Measurements from ENCODE around the gene BCL2L15.

The BCL2L15 gene

DNA sequence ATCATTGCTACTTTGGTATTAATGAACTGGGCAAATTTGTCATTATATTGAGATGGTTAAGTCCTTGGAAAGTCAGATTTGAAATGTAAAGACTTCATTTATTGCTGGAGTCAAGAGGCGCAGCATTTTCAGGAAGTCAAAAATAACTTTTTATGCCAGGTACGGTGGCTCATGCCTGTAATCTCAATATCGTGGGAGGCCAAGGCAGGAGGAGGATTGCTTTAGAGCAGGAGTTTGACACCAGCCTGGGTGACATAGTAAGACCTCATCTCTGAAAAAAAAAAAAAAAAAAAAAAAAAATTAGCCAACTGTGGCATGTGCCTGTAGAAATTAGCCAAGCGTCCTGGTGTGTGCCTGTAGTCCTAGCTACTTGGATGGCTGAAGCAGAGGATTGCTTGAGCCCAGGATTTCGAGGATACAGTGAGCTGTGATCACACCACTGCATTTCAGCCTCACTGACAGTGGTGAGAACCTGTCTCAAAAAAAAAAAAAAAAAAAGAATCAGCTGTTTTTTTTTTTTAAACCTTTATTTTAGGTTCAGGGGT is 47.2 kb upstream of the BCL2L15 start:
- Histone ChIP-seq H3K9ac (no peak overlapping the region), H3K4me3 (ENCODE audit: low read depth, low read length) (no peak overlapping the region), H3K9me3 (ENCODE audit: control insufficient read depth, low read length) (no peaks in the 10 kb centered on the region), H3K27me3 (ENCODE audit: control insufficient read depth, insufficient read depth, low read length) (no peaks in the 10 kb centered on the region), H3K4me2 (ENCODE audit: low read length) (no peak overlapping the region), H2AFZ (no peak overlapping the region), H3K79me2 (peaks cover 18% of the 10 kb centered on the region), H3K4me1 (peaks cover 2% of the 10 kb centered on the region), H3K36me3 (ENCODE audit: control insufficient read depth, insufficient read depth, low read length) (no peaks in the 10 kb centered on the region), H3K27ac (no peak overlapping the region)
- TF ChIP-seq, protein P1, sequence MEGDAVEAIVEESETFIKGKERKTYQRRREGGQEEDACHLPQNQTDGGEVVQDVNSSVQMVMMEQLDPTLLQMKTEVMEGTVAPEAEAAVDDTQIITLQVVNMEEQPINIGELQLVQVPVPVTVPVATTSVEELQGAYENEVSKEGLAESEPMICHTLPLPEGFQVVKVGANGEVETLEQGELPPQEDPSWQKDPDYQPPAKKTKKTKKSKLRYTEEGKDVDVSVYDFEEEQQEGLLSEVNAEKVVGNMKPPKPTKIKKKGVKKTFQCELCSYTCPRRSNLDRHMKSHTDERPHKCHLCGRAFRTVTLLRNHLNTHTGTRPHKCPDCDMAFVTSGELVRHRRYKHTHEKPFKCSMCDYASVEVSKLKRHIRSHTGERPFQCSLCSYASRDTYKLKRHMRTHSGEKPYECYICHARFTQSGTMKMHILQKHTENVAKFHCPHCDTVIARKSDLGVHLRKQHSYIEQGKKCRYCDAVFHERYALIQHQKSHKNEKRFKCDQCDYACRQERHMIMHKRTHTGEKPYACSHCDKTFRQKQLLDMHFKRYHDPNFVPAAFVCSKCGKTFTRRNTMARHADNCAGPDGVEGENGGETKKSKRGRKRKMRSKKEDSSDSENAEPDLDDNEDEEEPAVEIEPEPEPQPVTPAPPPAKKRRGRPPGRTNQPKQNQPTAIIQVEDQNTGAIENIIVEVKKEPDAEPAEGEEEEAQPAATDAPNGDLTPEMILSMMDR (IDR thresholded peaks at IDR 0.05) = no peak

DNA sequence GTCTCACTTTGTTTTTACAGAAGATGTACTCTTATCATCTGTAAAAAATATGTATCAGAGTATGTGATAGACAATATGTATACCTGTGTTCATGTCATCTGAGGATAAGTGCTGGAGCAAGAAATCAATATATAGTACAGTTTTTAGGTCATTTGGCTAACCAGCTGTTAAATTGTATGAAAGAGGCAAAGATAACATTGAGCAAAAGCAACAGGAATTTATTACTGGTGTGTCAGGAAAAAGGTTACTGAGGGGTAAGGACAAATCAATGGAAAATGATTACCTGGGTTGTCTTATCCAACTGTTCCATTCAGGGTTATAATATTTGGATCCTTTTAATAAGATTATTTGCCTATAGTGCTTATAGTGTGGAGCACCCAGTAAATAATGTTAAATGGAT is 46.6 kb upstream of the BCL2L15 start:
- H3K4me1 ChIP-seq = peaks cover 2% of the 10 kb centered on the region
- no peak overlapping the region for H3K9ac ChIP-seq
- H3K4me2 ChIP-seq (ENCODE audit: low read length) = no peak overlapping the region
- no peak overlapping the region for H3K4me3 ChIP-seq (ENCODE audit: low read depth, low read length)
- no peaks in the 10 kb centered on the region for H3K27me3 ChIP-seq (ENCODE audit: control insufficient read depth, insufficient read depth, low read length)
- H3K27ac ChIP-seq = no peak overlapping the region
- no peak overlapping the region for H2AFZ ChIP-seq
- H3K36me3 ChIP-seq (ENCODE audit: control insufficient read depth, insufficient read depth, low read length) = no peaks in the 10 kb centered on the region
- TF ChIP-seq, protein P1 (IDR thresholded peaks at IDR 0.05) = no peak
- H3K79me2 ChIP-seq = peaks cover 18% of the 10 kb centered on the region
- no peaks in the 10 kb centered on the region for H3K9me3 ChIP-seq (ENCODE audit: control insufficient read depth, low read length)

DNA sequence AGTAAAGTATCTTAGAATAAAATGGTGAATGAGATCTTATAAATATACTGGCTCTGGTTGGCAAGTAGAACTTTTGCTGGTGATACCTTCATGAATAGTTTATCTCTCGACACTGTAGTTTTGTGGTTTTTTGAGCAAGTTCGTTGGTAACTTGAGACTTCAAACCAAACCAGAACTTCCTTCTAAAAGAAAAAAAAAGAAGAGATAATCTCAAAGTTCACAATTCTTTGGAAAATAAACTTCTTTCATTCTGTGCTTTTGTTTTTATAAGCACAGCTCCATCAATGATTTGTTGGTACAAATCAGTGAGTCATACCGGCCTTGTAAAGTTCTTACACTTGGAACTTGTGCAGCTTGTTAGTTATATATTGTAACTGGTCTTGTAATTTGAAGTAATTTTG is 44.1 kb upstream of the BCL2L15 start:
- no peak overlapping the region for H3K9ac ChIP-seq
- H3K9me3 ChIP-seq (ENCODE audit: control insufficient read depth, low read length) = no peaks in the 10 kb centered on the region
- H3K4me2 ChIP-seq (ENCODE audit: low read length) = peak overlapping the region; percentile 97
- TF ChIP-seq, protein P1 (IDR thresholded peaks at IDR 0.05) = no peak
- no peaks in the 10 kb centered on the region for H3K27me3 ChIP-seq (ENCODE audit: control insufficient read depth, insufficient read depth, low read length)
- no peak overlapping the region for H3K27ac ChIP-seq
- H2AFZ ChIP-seq = no peak overlapping the region
- H3K4me3 ChIP-seq (ENCODE audit: low read depth, low read length) = peak overlapping the region; percentile 86
- peaks cover 6% of the 10 kb centered on the region for H3K4me1 ChIP-seq
- no peaks in the 10 kb centered on the region for H3K36me3 ChIP-seq (ENCODE audit: control insufficient read depth, insufficient read depth, low read length)
- H3K79me2 ChIP-seq = peaks cover 13% of the 10 kb centered on the region

DNA sequence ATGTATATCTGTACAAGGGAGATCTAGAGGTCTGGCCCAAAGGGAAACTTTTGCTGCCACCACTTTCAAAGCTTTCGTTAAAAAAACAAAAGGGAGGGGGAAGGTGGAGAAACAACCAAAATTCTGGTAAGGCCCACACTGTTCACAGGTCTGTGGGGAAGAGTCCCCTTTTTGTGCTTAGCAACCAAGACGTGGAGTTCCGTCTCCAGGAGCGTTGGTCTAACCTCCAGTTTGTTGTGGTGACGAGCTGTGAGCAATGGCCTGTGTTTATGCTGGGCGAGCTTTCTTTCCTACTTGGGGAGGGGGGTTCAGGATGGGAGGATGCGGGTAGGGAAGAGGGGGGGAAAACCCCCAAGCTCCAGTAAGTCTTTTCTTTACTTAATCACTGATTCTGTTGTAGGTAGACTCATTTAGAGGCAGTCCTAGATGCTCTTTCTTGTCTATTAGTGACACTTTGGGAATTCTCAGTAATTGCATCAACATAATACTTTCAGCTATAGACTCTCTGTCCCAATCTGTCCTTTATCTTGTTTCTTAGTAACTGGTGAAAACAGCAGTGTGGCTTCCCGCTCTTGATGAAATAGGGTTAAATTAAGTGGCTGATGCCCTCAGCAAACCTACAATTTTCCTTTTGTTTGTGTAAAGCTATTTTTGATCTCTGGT is 43.2 kb upstream of the BCL2L15 start:
- peak overlapping the region; percentile 93 for H2AFZ ChIP-seq
- H3K27me3 ChIP-seq (ENCODE audit: control insufficient read depth, insufficient read depth, low read length) = no peaks in the 10 kb centered on the region
- H3K79me2 ChIP-seq = peaks cover 13% of the 10 kb centered on the region
- H3K36me3 ChIP-seq (ENCODE audit: control insufficient read depth, insufficient read depth, low read length) = no peaks in the 10 kb centered on the region
- H3K9me3 ChIP-seq (ENCODE audit: control insufficient read depth, low read length) = no peaks in the 10 kb centered on the region
- peak overlapping the region; percentile 86 for H3K4me3 ChIP-seq (ENCODE audit: low read depth, low read length)
- peak overlapping the region; percentile 92 for H3K27ac ChIP-seq
- TF ChIP-seq, protein P1 (IDR thresholded peaks at IDR 0.05) = no peak
- peak overlapping the region; percentile 97 for H3K4me2 ChIP-seq (ENCODE audit: low read length)
- H3K9ac ChIP-seq = peak overlapping the region; percentile 76
- peaks cover 6% of the 10 kb centered on the region for H3K4me1 ChIP-seq
